Measurements from ENCODE around the gene RHOBTB3. TPM values are rescaled to one million over a fixed set of nuclear protein-coding genes. Genes with fewer than 3 reads are reported as not detected.

The RHOBTB3 gene
- polyA plus RNA-seq, 1 donor = 96.9 TPM

DNA sequence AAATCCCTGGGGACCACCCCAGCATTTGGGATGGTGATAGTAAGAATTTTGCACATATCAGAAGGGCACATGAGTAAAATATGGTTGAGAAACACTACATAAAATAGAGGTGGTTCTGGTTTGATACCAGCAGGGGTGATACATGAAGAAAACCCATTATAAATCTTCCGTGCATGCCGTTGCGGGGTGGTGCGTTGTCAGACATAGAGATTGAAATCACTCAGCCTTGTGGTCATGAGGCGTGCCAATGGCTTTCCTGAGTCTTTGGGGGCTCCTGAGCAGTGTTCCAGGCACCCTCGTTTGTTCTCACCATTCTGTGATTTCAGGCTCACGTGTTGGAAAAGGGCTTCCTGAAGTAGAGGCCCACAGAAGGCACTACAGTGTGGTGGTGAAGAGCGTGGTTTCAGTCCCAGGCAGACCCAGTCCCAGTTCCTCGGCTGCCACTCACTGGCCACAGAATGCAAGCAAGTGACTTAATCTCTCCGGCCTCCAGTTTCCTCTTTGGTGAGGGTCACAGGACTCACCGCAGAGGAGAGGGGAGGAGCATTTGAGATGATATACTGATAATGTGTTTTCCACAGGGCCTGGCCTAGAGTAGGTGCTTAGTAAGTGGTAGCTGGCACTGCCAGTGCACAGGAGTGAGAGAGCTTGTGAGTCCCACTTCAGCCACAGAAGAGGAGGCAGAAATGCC lies 111.9 kb downstream of the RHOBTB3 start:
- no peak for DNase-seq

DNA sequence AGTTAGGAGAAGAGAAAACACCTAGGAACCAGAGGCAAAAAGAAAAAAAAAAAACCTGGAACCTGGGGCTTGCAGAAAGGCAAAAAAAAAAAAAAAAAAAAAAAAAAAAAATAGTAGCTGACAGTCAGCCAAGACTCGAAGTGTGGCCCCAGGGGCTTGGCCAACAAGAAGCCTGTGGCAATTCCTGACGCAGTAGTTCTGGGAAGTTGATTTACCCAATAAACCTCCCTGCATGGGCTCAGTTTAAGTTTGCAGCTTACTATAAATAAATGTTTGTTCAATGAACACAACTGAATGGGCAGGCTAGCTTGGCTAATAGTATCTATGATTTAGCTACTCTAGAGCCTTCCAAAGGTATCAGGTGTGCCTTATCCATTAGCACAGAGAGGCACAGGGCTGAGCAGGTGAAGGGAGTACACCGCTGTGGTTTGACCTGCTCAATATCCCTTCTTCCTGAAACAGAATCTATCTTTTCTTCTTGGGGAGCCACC lies 112.6 kb downstream of the RHOBTB3 start:
- no peak for DNase-seq

DNA sequence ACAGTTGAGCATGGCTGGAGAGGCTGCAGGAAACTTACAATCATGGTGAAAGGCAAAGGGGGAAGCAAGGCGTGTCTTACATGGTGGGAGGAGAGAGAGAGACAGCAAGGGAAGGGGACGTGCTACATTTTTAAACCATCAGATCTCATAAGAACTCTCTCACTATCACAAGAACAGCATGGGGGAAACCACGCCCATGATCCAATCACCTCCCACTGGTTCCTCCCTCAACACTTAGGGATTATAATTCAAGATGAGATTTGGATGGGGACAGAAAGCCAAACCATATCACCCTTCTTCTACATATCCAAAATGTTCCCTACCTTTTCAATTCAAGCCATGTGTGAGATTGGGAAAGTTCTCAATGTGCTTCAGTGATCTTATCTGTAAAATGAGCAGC lies 114.3 kb downstream of the RHOBTB3 start:
- DNase-seq = no peak

Other genes starting within 250 kb of the RHOBTB3 start
- gene SKIC3, start 176.4 kb upstream of the RHOBTB3 start, polyA plus RNA-seq (ENCODE audit: insufficient read length) = 58.1 TPM
- gene ARSK, start 176.2 kb upstream of the RHOBTB3 start, polyA plus RNA-seq (ENCODE audit: insufficient read length) = 10.0 TPM
- gene GPR150, start 111.2 kb upstream of the RHOBTB3 start, polyA plus RNA-seq (ENCODE audit: insufficient read length) = 0.22 TPM
- gene RFESD, start 84.6 kb upstream of the RHOBTB3 start, polyA plus RNA-seq (ENCODE audit: insufficient read length) = 3.6 TPM
- 1.4 TPM for gene SPATA9, start 48.3 kb upstream of the RHOBTB3 start, polyA plus RNA-seq (ENCODE audit: insufficient read length)
- 11.3 TPM for gene GLRX, start 91.4 kb downstream of the RHOBTB3 start, polyA plus RNA-seq (ENCODE audit: insufficient read length)
- 3.3 TPM for gene ELL2, start 230.5 kb downstream of the RHOBTB3 start, polyA plus RNA-seq (ENCODE audit: insufficient read length)